Body of pancreas (tissue), 4 donors: ENCODE data around the gene RERGL. TPM values are rescaled to one million over a fixed set of nuclear protein-coding genes. Genes with fewer than 3 reads are reported as not detected.
"Not testable (repeated sequence)": the region's sequence is repeated elsewhere in the genome, so short reads cannot be mapped to it uniquely, and the experiment has no call there.

Source experiments
- ATAC-seq: fragments of 150-250 bp; one replicate; pipeline ENCODE4 v1.9.1; 2016
- DNase-seq, 4 donors: peaks; one replicate each; pipeline ENCODE4 v3.0.0-alpha.2; 2019
- H3K27ac ChIP-seq, 4 donors: fragments of 200-600 bp; sonication (generic); 1 replicate in 3 of 4; 2 replicates in 1 of 4; pipeline versions ENCODE4 v1.5.1 to v1.6.1; 2016 to 2019; ENCODE audit warnings: mild to moderate bottlenecking in 1 of 4, mixed read lengths in 1 of 4, moderate library complexity in 1 of 4
- H3K27me3 ChIP-seq, 2 donors: fragments of 200-600 bp; sonication (generic); one replicate each; pipeline ENCODE4 v1.6.0; 2016; ENCODE audit warnings: mild to moderate bottlenecking in 1 of 2
- H3K36me3 ChIP-seq, 2 donors: fragments of 200-600 bp; sonication (generic); replicated peaks in 1 of 2; 2 replicates each; pipeline ENCODE4 v1.5.1; 2016; ENCODE audit warnings: low read depth in 2 of 2; ENCODE audit not compliant: insufficient read depth in 1 of 2
- H3K4me1 ChIP-seq: fragments of 200-600 bp; sonication (generic); one replicate; pipeline ENCODE4 v1.6.0; 2016
- H3K4me3 ChIP-seq, 2 donors: fragments of 200-600 bp; sonication (generic); 1 replicate in 1 of 2; 2 replicates in 1 of 2; pipeline ENCODE4 v1.5.1; 2016 to 2019
- H3K9me3 ChIP-seq, 3 donors: fragments of 200-600 bp; sonication (generic); 1 replicate in 2 of 3; 2 replicates in 1 of 3; pipeline ENCODE4 v1.5.1; 2016
- POLR2A ChIP-seq, 3 donors: fragments of 450-650 bp; IDR thresholded peaks; one replicate each; pipeline ENCODE4 v1.6.1; 2016; ENCODE audit warnings: antibody characterized with exemption in 3 of 3, mild to moderate bottlenecking in 2 of 3
- WGBS, 2 donors: methylation state at CpG; one replicate each; pipeline ENCODE4 v1.1.5; 2017; 5-methylcytosine and 5-hydroxymethylcytosine counted together
- intact Hi-C: fragments of 100-400 bp; cut with DNase I; formaldehyde crosslinking; loops from one replicate; pipeline ENCODE4 v1.15.1; 2023
- total RNA-seq, 2 donors: library from RNA; depleted of rRNA; stranded (reverse); fragments of >200 nt; gene quantifications; one replicate each; pipeline ENCODE4 v1.1.0, GENCODE V29; 2016
- TF ChIP-seq, protein P1 (sequence below), 7 experiments: fragments of 450-650 bp in 4 of 7; fragments of 200-600 bp in 3 of 7; sonication (generic) in 3 of 7; IDR thresholded peaks; one replicate each; pipeline ENCODE4 v1.5.1; 2016 to 2019; ENCODE audit warnings: antibody characterized with exemption in 7 of 7

Gene RERGL
- total RNA-seq, 2 donors from 2014 or later, result 3.9 TPM; not detected in 1

GRCh38 chr12:18071336-18071735 lies 18.7 kb downstream of the RERGL start:
- TF ChIP-seq POLR2A (IDR thresholded peaks at IDR 0.05), result no peak
- TF ChIP-seq, protein P1, sequence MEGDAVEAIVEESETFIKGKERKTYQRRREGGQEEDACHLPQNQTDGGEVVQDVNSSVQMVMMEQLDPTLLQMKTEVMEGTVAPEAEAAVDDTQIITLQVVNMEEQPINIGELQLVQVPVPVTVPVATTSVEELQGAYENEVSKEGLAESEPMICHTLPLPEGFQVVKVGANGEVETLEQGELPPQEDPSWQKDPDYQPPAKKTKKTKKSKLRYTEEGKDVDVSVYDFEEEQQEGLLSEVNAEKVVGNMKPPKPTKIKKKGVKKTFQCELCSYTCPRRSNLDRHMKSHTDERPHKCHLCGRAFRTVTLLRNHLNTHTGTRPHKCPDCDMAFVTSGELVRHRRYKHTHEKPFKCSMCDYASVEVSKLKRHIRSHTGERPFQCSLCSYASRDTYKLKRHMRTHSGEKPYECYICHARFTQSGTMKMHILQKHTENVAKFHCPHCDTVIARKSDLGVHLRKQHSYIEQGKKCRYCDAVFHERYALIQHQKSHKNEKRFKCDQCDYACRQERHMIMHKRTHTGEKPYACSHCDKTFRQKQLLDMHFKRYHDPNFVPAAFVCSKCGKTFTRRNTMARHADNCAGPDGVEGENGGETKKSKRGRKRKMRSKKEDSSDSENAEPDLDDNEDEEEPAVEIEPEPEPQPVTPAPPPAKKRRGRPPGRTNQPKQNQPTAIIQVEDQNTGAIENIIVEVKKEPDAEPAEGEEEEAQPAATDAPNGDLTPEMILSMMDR (IDR thresholded peaks at IDR 0.05), result no peak
- Histone ChIP-seq H3K4me3 (no peak overlapping the region), H3K9me3 (no peaks in the 10 kb centered on the region), H3K27ac (no peak overlapping the region), H3K36me3 (no peaks in the 10 kb centered on the region), H3K27me3 (no peaks in the 10 kb centered on the region), H3K4me1 (no peaks in the 10 kb centered on the region)
- ATAC-seq, result no peak
- DNase-seq, result no peak
- 66 to 76% methylated on average over 4 of the region's 4 CpGs for WGBS, 2 donors
- intact Hi-C loops, result no loop called here

DNA sequence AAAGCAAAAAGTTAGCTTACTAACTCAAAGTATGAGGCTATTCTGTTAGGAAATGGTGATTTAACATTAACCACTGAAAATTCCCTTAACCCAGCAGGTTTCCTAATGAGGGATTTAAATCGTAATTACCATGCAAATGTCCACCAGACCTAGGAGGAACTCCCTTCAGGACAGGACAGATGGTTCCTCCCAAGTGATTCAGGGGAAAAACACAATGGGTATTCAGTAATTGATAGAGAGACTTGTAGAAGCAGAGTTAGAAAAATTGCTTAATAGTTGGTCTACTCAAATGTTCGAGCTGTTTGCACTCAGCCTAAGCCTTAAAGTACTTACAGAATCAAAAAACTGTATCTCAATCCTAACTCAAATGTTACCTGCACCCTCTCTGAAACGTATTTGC lies 21.6 kb downstream of the RERGL start:
- 26% methylated on average over 3 of the region's 3 CpGs for WGBS, 2 donors
- DNase-seq, result no peak
- ATAC-seq, result no peak
- Histone ChIP-seq H3K4me3 (no peak overlapping the region), H3K27ac (no peak overlapping the region), H3K4me1 (no peaks in the 10 kb centered on the region), H3K27me3 (no peaks in the 10 kb centered on the region), H3K9me3 (no peaks in the 10 kb centered on the region), H3K36me3 (no peaks in the 10 kb centered on the region)
- TF ChIP-seq POLR2A (IDR thresholded peaks at IDR 0.05), result no peak
- intact Hi-C loops, result no loop called here

DNA sequence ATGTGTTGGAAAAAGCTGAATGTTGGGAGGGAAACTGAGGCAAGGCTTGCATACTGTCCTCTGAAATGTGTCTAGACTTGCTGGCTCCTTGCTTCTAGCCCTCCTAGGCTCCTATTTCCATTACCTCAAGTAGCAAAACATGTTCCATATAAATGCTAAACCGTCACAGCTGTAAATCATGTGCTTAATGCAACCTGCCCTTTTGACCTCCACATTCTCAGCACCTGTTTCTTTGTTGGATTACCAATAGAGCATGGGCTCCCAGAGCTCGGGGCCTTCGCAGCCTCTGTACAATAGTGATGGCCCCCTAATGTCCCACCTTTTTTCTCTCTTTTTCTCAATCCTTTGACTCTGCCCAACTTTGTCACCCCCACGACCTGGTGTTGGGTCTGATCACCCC lies 23.3 kb downstream of the RERGL start:
- intact Hi-C loops, result no loop called here
- Histone ChIP-seq H3K4me1 (no peaks in the 10 kb centered on the region), H3K27me3 (no peaks in the 10 kb centered on the region), H3K27ac (no peak overlapping the region), H3K4me3 (no peak overlapping the region), H3K9me3 (no peaks in the 10 kb centered on the region), H3K36me3 (no peaks in the 10 kb centered on the region)
- 28 to 34% methylated on average over 4 of the region's 4 CpGs for WGBS, 2 donors
- ATAC-seq (no peak), DNase-seq (no peak)
- no peak for TF ChIP-seq POLR2A (IDR thresholded peaks at IDR 0.05)
- TF ChIP-seq, protein P1 (IDR thresholded peaks at IDR 0.05), result no peak

DNA sequence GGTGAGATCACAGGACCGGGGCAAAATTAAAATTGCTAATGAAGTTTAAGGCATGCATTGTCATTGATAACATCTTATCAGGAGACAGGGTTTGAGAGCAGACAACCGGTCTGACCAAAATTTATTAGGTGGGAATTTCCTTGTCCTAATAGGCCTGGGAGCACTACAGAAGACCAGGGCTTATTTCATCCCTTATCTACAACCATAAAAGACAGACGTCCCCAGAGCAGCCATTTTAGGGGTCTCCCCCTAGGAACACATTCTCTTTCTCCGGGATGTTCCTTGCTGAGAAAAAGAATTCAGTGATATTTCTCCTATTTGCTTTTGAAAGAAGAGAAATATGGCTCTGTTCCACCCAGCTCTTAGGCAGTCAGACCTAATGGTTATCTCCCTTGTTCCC lies 27.1 kb downstream of the RERGL start:
- H3K27me3 ChIP-seq, H3K27ac ChIP-seq, H3K4me1 ChIP-seq, intact Hi-C loops, DNase-seq, H3K9me3 ChIP-seq, H3K36me3 ChIP-seq, H3K4me3 ChIP-seq, ATAC-seq: not testable (repeated sequence)
- WGBS, 2 donors, result 61 to 68% methylated on average over 4 of the region's 4 CpGs

- ATAC-seq (no peak), DNase-seq (no peak)
- no peaks in the 10 kb centered on the region for H3K36me3 ChIP-seq
- no peaks in the 10 kb centered on the region for H3K27me3 ChIP-seq
- H3K9me3 ChIP-seq, result no peaks in the 10 kb centered on the region
- H3K27ac ChIP-seq, result no peak overlapping the region
- WGBS, 2 donors, result 70 to 76% methylated on average over 1 of the region's 1 CpG
- no peak for TF ChIP-seq POLR2A (IDR thresholded peaks at IDR 0.05)
- TF ChIP-seq, protein P1 (IDR thresholded peaks at IDR 0.05), result no peak
- intact Hi-C loops, result no loop called here
- H3K4me3 ChIP-seq, result no peak overlapping the region
- no peaks in the 10 kb centered on the region for H3K4me1 ChIP-seq
Measured at GRCh38 chr12:18057051-18057450, 32.9 kb downstream of the RERGL start.

GRCh38 chr12:18054925-18055619 lies 34.9 kb downstream of the RERGL start:
- no peaks in the 10 kb centered on the region for H3K27me3 ChIP-seq
- H3K4me1 ChIP-seq, result no peaks in the 10 kb centered on the region
- ATAC-seq, result no peak
- no peaks in the 10 kb centered on the region for H3K9me3 ChIP-seq
- TF ChIP-seq POLR2A (IDR thresholded peaks at IDR 0.05), result no peak
- TF ChIP-seq, protein P1 (IDR thresholded peaks at IDR 0.05), result no peak
- no peak overlapping the region for H3K27ac ChIP-seq
- no peak overlapping the region for H3K4me3 ChIP-seq
- WGBS, 2 donors, result 37 to 52% methylated on average over 2 of the region's 2 CpGs
- H3K36me3 ChIP-seq, result no peaks in the 10 kb centered on the region
- intact Hi-C loops, result no loop called here
- no peak for DNase-seq
